ENCODE results near the gene HP.

HP gene

GRCh38 chr16:72092832-72093447 lies 38.6 kb downstream of the HP start:
- no peaks in the 10 kb centered on the region for H3K9me2 ChIP-seq (replicated peaks; ENCODE audit: low read depth, low read length)
- H3K9me3 ChIP-seq (ENCODE audit: insufficient read depth, low read depth, low read length): no peaks in the 10 kb centered on the region
- peaks cover 23% of the 10 kb centered on the region for H4K20me1 ChIP-seq (ENCODE audit: insufficient read depth, low read length, poor library complexity, severe bottlenecking)
- TF ChIP-seq CTCF (conservative IDR thresholded peaks at IDR 0.05; ENCODE audit: low read length): no peak
- H3K9ac ChIP-seq (ENCODE audit: low read depth, low read length, poor library complexity, severe bottlenecking): peak overlapping the region; percentile 94
- peaks cover 26% of the 10 kb centered on the region; the same call in 1 of the 2 replicates for H3K36me3 ChIP-seq (ENCODE audit: insufficient read depth, low read length)
- H3K4me3 ChIP-seq (ENCODE audit: low read length, poor library complexity, severe bottlenecking): peak overlapping the region; percentile 97
- H3F3A ChIP-seq (ENCODE audit: low read depth): no peaks in the 10 kb centered on the region
- H3K4me1 ChIP-seq (ENCODE audit: insufficient read depth, low read length, poor library complexity, severe bottlenecking): peaks cover 31% of the 10 kb centered on the region
- peak overlapping the region; percentile 90 for H3K4me2 ChIP-seq (ENCODE audit: low read depth, low read length, poor library complexity, severe bottlenecking)
- no peaks in the 10 kb centered on the region for H3K27me3 ChIP-seq (ENCODE audit: insufficient read depth, low read length, poor library complexity, severe bottlenecking)
- H2AFZ ChIP-seq (ENCODE audit: low read length): peak overlapping the region; percentile 86
- peaks cover 71% of the 10 kb centered on the region for H3K79me2 ChIP-seq (ENCODE audit: insufficient read depth, low read length)

DNA sequence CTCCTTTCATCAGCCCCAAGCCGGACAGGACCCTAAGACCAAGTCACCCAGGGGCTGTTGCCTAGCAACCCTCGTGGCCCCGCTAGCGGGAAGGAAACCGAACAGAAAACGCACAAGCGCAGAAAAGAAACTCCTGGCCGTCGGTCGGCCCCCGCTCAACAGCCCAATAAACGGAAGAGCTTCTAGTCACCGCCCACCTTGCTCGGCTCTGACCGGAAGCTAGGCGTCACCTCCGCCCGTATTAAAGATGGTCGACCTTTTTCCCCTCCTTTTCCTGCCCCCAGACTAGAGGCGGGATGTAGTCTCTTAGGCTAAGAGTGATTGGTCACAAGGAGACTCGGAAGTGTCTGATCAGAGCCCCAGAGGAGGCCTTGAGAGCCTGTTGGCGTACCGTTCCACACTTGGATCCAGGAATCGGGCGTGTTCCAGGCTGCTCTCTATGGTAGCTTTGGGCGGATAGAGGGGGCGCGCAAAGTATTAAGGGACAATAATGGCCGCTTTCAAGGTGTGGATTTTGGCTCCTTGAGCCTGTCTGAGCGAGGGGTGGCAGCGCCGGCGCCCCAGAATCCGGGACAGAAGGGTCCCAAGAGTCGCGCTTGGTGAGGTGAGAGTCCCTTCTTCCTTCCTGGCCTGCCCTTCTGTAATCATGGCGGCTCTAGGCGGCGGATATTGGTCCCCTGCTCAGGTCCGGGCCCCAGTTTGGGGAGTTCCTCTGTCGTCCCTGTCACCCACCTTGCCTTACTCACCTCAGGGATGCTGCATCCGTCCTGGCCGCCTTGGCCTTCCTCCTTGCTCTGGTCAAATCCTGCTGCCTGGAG lies 39.4 kb downstream of the HP start, which contains the start of the genes DHX38 and TXNL4B:
TSS of gene DHX38 (plus strand) at position 400 of the 818 bp plus-strand sequence. CDS start 2,311 bp downstream, outside the sequence.
TSS of gene TXNL4B (minus strand) at position 173 of the 818 bp plus-strand sequence. CDS start 2,871 bp downstream, outside the sequence.
- no peaks in the 10 kb centered on the region for H3K9me3 ChIP-seq (ENCODE audit: insufficient read depth, low read depth, low read length)
- no peaks in the 10 kb centered on the region for H3K9me2 ChIP-seq (replicated peaks; ENCODE audit: low read depth, low read length)
- peak within 1 kb of the TSS; percentile 90 for H3K4me2 ChIP-seq (ENCODE audit: low read depth, low read length, poor library complexity, severe bottlenecking)
- H4K20me1 ChIP-seq (ENCODE audit: insufficient read depth, low read length, poor library complexity, severe bottlenecking): peaks cover 23% of the 10 kb centered on the region
- no peak for TF ChIP-seq CTCF (conservative IDR thresholded peaks at IDR 0.05; ENCODE audit: low read length)
- no peak for TF ChIP-seq EZH2phosphoT487 (IDR thresholded peaks at IDR 0.05; ENCODE audit: borderline replicate concordance)
- H2AFZ ChIP-seq (ENCODE audit: low read length): peak within 1 kb of the TSS; percentile 86
- H3K36me3 ChIP-seq (ENCODE audit: insufficient read depth, low read length): peaks cover 21% of the 10 kb centered on the region; the same call in 1 of the 2 replicates
- peak within 1 kb of the TSS; percentile 94 for H3K9ac ChIP-seq (ENCODE audit: low read depth, low read length, poor library complexity, severe bottlenecking)
- peak within 1 kb of the TSS; percentile 97 for H3K4me3 ChIP-seq (ENCODE audit: low read length, poor library complexity, severe bottlenecking)
- peaks cover 71% of the 10 kb centered on the region for H3K79me2 ChIP-seq (ENCODE audit: insufficient read depth, low read length)
- no peaks in the 10 kb centered on the region for H3F3A ChIP-seq (ENCODE audit: low read depth)
- H3K4me1 ChIP-seq (ENCODE audit: insufficient read depth, low read length, poor library complexity, severe bottlenecking): peaks cover 31% of the 10 kb centered on the region
- H3K27me3 ChIP-seq (ENCODE audit: insufficient read depth, low read length, poor library complexity, severe bottlenecking): no peaks in the 10 kb centered on the region

- Histone ChIP-seq H3F3A (ENCODE audit: low read depth) (no peaks in the 10 kb centered on the region), H3K27me3 (ENCODE audit: insufficient read depth, low read length, poor library complexity, severe bottlenecking) (no peaks in the 10 kb centered on the region), H3K9ac (ENCODE audit: low read depth, low read length, poor library complexity, severe bottlenecking) (peak overlapping the region; percentile 94), H3K36me3 (ENCODE audit: insufficient read depth, low read length) (peaks cover 21% of the 10 kb centered on the region; the same call in 1 of the 2 replicates), H3K4me2 (ENCODE audit: low read depth, low read length, poor library complexity, severe bottlenecking) (peak overlapping the region; percentile 83), H3K79me2 (ENCODE audit: insufficient read depth, low read length) (peaks cover 71% of the 10 kb centered on the region), H3K9me3 (ENCODE audit: insufficient read depth, low read depth, low read length) (no peaks in the 10 kb centered on the region), H2AFZ (ENCODE audit: low read length) (peak overlapping the region; percentile 80), H3K4me1 (ENCODE audit: insufficient read depth, low read length, poor library complexity, severe bottlenecking) (peaks cover 31% of the 10 kb centered on the region), H3K4me3 (ENCODE audit: low read length, poor library complexity, severe bottlenecking) (peak overlapping the region; percentile 97), H4K20me1 (ENCODE audit: insufficient read depth, low read length, poor library complexity, severe bottlenecking) (peaks cover 23% of the 10 kb centered on the region), H3K9me2 (replicated peaks; ENCODE audit: low read depth, low read length) (no peaks in the 10 kb centered on the region)
- TF ChIP-seq EZH2phosphoT487 (IDR thresholded peaks at IDR 0.05; ENCODE audit: borderline replicate concordance): no peak
These were observed 39.9 kb downstream of the HP start for GRCh38 chr16:72094266-72094610.

Measured in Loucy (cell line).